MM.1S (cell line): ENCODE measurements around the gene MED16.

Experiments used
- DNase-seq: peaks from one replicate; pipeline ENCODE4 v3.0.0-alpha.2; 2015
- H2AFZ ChIP-seq: fragments of 300-600 bp; sonication (generic); 2 replicates; pipeline ENCODE4 v1.6.0; 2016; ENCODE audit warnings: antibody characterized with exemption, low read length
- H3F3A ChIP-seq: fragments of 300-600 bp; sonication (generic); 2 replicates; pipeline ENCODE4 v1.6.1; 2016; ENCODE audit warnings: mild to moderate bottlenecking, antibody characterized with exemption, low read length, moderate library complexity, mixed read lengths; ENCODE audit not compliant: insufficient read depth
- H3K27ac ChIP-seq: fragments of 300-600 bp; sonication (generic); 2 replicates; pipeline ENCODE4 v1.5.1; 2016; ENCODE audit warnings: mild to moderate bottlenecking, low read length
- H3K27me3 ChIP-seq: fragments of 300-600 bp; sonication (generic); replicated peaks from 2 replicates; pipeline ENCODE4 v1.6.0; 2016; ENCODE audit warnings: low read length; ENCODE audit not compliant: insufficient read depth
- H3K36me3 ChIP-seq: fragments of 300-600 bp; sonication (generic); replicated peaks from 2 replicates; pipeline ENCODE4 v1.6.1; 2016; ENCODE audit warnings: mild to moderate bottlenecking, low read length, mixed read lengths; ENCODE audit not compliant: insufficient read depth
- H3K4me1 ChIP-seq: fragments of 300-600 bp; sonication (generic); 2 replicates; pipeline ENCODE4 v1.6.1; 2016; ENCODE audit warnings: low read length, mixed read lengths
- H3K4me2 ChIP-seq: fragments of 300-600 bp; sonication (generic); 2 replicates; pipeline ENCODE4 v1.6.0; 2016; ENCODE audit warnings: low read depth, low read length
- H3K4me3 ChIP-seq: fragments of 300-600 bp; sonication (generic); 2 replicates; pipeline ENCODE4 v1.5.1; 2016; ENCODE audit warnings: low read length, mixed read lengths
- H3K79me2 ChIP-seq: fragments of 300-600 bp; sonication (generic); 2 replicates; pipeline ENCODE4 v1.6.1; 2016; ENCODE audit warnings: mixed run types, low read length, mixed read lengths
- H3K9ac ChIP-seq: fragments of 300-600 bp; sonication (generic); 2 replicates; pipeline ENCODE4 v1.6.1; 2016; ENCODE audit warnings: low read length, mixed read lengths
- H3K9me2 ChIP-seq: fragments of 300-600 bp; sonication (generic); replicated peaks from 2 replicates; pipeline ENCODE4 v1.6.1; 2016; ENCODE audit warnings: mild to moderate bottlenecking, low read length, mixed read lengths; ENCODE audit not compliant: insufficient read depth
- H3K9me3 ChIP-seq: fragments of 300-600 bp; sonication (generic); replicated peaks from 2 replicates; pipeline ENCODE4 v1.6.1; 2016; ENCODE audit warnings: mild to moderate bottlenecking, low read length, mixed read lengths; ENCODE audit not compliant: insufficient read depth
- H4K20me1 ChIP-seq: fragments of 300-600 bp; sonication (generic); 2 replicates; pipeline ENCODE4 v1.6.1; 2016; ENCODE audit warnings: mild to moderate bottlenecking, low read length, moderate library complexity, mixed read lengths; ENCODE audit not compliant: insufficient read depth
- EZH2 ChIP-seq: fragments of 300-600 bp; sonication (generic); optimal IDR thresholded peaks from 2 replicates; pipeline ENCODE3; 2017; ENCODE audit warnings: low read depth, mild to moderate bottlenecking, antibody characterized with exemption, low read length, mixed read lengths
- EZH2phosphoT487 ChIP-seq: fragments of 300-600 bp; sonication (generic); IDR thresholded peaks from 2 replicates; pipeline ENCODE4 v1.6.1; 2018; ENCODE audit warnings: antibody characterized with exemption, low read length
- TF ChIP-seq, protein P1 (sequence below): fragments of 300-600 bp; sonication (generic); IDR thresholded peaks from 2 replicates; pipeline ENCODE4 v1.5.1; 2016; ENCODE audit warnings: antibody characterized with exemption, low read length, mixed read lengths

MED16 gene

DNA sequence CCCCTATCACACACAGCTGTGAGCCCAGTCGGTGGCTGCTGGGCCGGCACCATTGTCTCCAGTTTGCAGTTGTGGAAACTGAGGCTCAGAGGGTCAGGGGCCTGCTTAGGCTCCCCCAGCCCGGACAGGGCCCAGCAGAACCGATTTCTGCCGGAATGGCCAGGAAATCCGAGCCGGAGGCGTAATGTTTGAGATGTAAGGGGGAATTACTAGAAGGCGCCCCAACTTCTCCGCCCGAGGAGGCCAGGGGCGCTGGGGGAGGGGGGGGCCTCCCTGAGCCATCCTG lies 25.1 kb upstream of the MED16 start:
- no peak for DNase-seq
- Histone ChIP-seq H3K4me2 (no peak overlapping the region), H3K27me3 (peaks cover 46% of the 10 kb centered on the region), H3K36me3 (no peaks in the 10 kb centered on the region), H4K20me1 (no peaks in the 10 kb centered on the region), H3K4me3 (no peak overlapping the region), H3K9me3 (no peaks in the 10 kb centered on the region), H3K9ac (no peak overlapping the region), H3K27ac (no peak overlapping the region), H3K9me2 (no peaks in the 10 kb centered on the region), H2AFZ (no peak overlapping the region), H3K79me2 (0 out of 2 replicates have a peak, but pooled peaks cover 3% of the 10 kb centered on the region), H3K4me1 (no peaks in the 10 kb centered on the region), H3F3A (no peaks in the 10 kb centered on the region)
- TF ChIP-seq EZH2phosphoT487 (no peak), EZH2 (no peak)
- TF ChIP-seq, protein P1, sequence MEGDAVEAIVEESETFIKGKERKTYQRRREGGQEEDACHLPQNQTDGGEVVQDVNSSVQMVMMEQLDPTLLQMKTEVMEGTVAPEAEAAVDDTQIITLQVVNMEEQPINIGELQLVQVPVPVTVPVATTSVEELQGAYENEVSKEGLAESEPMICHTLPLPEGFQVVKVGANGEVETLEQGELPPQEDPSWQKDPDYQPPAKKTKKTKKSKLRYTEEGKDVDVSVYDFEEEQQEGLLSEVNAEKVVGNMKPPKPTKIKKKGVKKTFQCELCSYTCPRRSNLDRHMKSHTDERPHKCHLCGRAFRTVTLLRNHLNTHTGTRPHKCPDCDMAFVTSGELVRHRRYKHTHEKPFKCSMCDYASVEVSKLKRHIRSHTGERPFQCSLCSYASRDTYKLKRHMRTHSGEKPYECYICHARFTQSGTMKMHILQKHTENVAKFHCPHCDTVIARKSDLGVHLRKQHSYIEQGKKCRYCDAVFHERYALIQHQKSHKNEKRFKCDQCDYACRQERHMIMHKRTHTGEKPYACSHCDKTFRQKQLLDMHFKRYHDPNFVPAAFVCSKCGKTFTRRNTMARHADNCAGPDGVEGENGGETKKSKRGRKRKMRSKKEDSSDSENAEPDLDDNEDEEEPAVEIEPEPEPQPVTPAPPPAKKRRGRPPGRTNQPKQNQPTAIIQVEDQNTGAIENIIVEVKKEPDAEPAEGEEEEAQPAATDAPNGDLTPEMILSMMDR = no peak

DNA sequence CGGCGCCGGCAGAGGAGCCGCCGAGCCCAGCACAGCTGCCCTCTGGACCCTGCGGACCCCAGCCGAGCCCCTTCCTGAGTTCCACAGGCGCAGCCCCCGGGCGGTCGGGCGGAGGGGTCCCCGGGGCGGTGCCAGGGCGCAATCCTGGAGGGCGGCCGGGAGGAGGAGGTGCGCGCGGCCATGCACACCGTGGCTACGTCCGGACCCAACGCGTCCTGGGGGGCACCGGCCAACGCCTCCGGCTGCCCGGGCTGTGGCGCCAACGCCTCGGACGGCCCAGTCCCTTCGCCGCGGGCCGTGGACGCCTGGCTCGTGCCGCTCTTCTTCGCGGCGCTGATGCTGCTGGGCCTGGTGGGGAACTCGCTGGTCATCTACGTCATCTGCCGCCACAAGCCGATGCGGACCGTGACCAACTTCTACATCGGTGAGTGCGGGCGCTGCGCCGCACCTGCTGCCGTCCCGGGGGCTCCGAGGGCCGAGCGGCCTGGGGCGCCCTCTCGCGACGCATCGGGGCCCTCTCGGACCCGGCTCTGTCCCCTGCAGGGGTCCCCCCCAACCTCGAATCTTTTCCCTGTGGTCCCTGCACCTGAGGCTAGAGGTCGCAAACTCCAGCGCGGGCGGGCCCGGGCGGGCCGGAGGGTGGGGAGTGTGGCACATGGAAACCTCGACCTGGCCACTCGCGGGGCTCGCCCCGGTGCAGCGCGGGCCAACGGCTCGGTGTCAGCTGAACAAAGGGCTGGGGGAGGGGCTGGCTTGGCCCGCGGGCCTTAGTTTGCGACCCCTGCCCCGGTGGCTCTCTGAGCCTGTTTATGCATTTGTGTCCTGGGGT lies 24.6 kb upstream of the MED16 start, which contains the start of gene KISS1R:
Gene KISS1R, plus strand, starts transcription at position 11 of the 829 bp plus-strand sequence. Its CDS starts 170 bp downstream, at position 181.
- no peaks in the 10 kb centered on the region for H3K9me3 ChIP-seq
- no peak within 1 kb of the TSS for H2AFZ ChIP-seq
- no peaks in the 10 kb centered on the region for H4K20me1 ChIP-seq
- peak within 1 kb of the TSS; percentile 2; the same call in 1 of the 2 replicates for H3K4me3 ChIP-seq
- no peak within 1 kb of the TSS for H3K27ac ChIP-seq
- 0 out of 2 replicates have a peak within 1 kb of the TSS, but pooled peaks have one; percentile 32 for H3K4me2 ChIP-seq
- DNase-seq = no peak
- H3K9ac ChIP-seq = no peak within 1 kb of the TSS
- H3K27me3 ChIP-seq = peaks cover 46% of the 10 kb centered on the region
- no peaks in the 10 kb centered on the region for H3K9me2 ChIP-seq
- TF ChIP-seq EZH2 = no peak
- no peak for TF ChIP-seq EZH2phosphoT487
- TF ChIP-seq, protein P1 = peak; percentile 41
- peaks cover 6% of the 10 kb centered on the region; the same call in 1 of the 2 replicates for H3K79me2 ChIP-seq
- H3F3A ChIP-seq = no peaks in the 10 kb centered on the region
- H3K4me1 ChIP-seq = no peaks in the 10 kb centered on the region
- no peaks in the 10 kb centered on the region for H3K36me3 ChIP-seq

DNA sequence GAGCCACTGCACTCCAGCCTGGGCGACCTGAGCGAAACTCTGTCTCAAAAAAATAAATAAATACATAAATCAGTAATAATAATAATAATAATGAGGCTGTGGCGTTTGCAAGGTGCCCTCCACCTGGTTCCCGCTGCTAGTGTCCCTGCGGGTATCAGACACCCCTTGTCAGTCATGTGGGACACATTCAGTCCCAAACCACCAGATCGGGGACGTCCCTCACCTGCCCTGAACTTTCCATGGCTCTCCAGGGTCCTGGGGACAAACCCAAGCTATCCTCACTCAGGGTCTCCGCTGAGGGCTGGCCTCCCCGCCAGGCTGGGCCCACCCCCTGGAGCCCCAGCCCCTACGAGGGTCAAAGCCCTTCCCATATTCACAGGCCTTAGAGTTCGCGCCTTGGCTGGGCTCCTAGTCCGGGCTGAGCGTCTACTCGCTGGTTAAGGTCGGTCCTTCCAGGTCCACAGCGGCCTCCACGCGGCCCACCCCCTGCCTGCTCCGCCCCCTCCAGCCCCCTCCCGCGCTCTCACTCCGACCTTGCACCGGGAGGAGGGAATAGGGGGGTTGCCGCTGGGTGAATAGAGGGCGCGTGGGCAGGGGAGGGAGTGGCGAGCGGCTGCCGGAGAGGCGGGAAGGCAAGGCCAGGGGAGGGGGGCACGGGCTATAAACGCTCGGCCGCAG lies 23.8 kb upstream of the MED16 start:
- no peak overlapping the region for H3K4me2 ChIP-seq
- H3K27ac ChIP-seq = no peak overlapping the region

More for the DNA sequence above, 23.8 kb upstream of the MED16 start:
- Histone ChIP-seq H4K20me1 (no peaks in the 10 kb centered on the region), H3K4me3 (no peak overlapping the region), H3K9ac (no peak overlapping the region), H3K79me2 (peaks cover 10% of the 10 kb centered on the region), H3K9me2 (no peaks in the 10 kb centered on the region), H2AFZ (no peak overlapping the region), H3K36me3 (no peaks in the 10 kb centered on the region), H3K27me3 (peaks cover 46% of the 10 kb centered on the region), H3F3A (no peaks in the 10 kb centered on the region), H3K9me3 (no peaks in the 10 kb centered on the region), H3K4me1 (no peaks in the 10 kb centered on the region)
- DNase-seq = no peak
- TF ChIP-seq, protein P1 = no peak
- TF ChIP-seq EZH2phosphoT487 (no peak), EZH2 (no peak)
